BLaER1 treated with 17β-estradiol and CSF1 and Interleukin-3, amounts not matched to agents 10 nM and 100 nM (cell line): ENCODE data around the gene WFDC10A.

Experiments
- H3K27ac ChIP-seq, 11 experiments: shearing (Covaris generic); formaldehyde crosslinking; 2 replicates each; pipeline ENCODE4 v1.8.1; 2022
- H3K27me3 ChIP-seq, 11 experiments: shearing (Covaris generic); formaldehyde crosslinking; 2 replicates each; pipeline ENCODE4 v1.8.1; 2022
- H3K36me3 ChIP-seq, 11 experiments: shearing (Covaris generic); formaldehyde crosslinking; 2 replicates each; pipeline ENCODE4 v1.8.1; 2022
- H3K4me1 ChIP-seq, 10 experiments: shearing (Covaris generic); formaldehyde crosslinking; 2 replicates each; pipeline ENCODE4 v1.8.1; 2022
- H3K4me2 ChIP-seq, 11 experiments: shearing (Covaris generic); formaldehyde crosslinking; 2 replicates each; pipeline ENCODE4 v1.8.1; 2022
- H3K4me3 ChIP-seq, 10 experiments: shearing (Covaris generic); formaldehyde crosslinking; 2 replicates each; pipeline ENCODE4 v1.8.1; 2022
- H3K9ac ChIP-seq, 11 experiments: shearing (Covaris generic); formaldehyde crosslinking; 2 replicates each; pipeline ENCODE4 v1.8.1; 2022
- H3K9me3 ChIP-seq, 11 experiments: shearing (Covaris generic); formaldehyde crosslinking; replicated peaks in 1 of 11; 2 replicates each; pipeline ENCODE4 v1.8.1; 2022
- H4K20me1 ChIP-seq, 11 experiments: shearing (Covaris generic); formaldehyde crosslinking; 2 replicates each; pipeline ENCODE4 v1.8.1; 2022
- Cebpa-rat ChIP-seq, 11 experiments: shearing (Covaris generic); IDR thresholded peaks; 2 replicates each; pipeline ENCODE4 v1.8.1; 2022

The WFDC10A gene

DNA sequence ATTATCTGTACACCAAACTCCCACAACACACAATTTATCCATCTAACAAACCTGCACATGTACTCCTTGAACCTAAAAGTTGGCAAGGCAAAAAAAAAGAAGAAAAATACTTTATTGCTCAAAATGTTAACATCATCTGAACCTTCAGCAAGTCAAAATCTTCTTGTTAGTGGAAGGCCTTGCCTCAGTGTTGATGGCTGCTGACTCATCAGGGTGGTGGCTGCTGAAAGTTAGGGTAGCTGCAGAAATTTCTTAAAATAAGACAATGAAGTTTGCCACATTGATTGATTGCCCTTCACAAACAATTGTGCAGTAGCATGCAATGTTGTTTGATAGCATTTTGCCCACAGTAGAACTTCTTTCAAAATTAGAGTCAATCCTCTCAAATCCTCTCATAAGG is 43.2 kb downstream of the WFDC10A start:
- TF ChIP-seq Cebpa-rat (IDR thresholded peaks at IDR 0.05), result no peak
- Histone ChIP-seq H3K27me3 (no peaks in the 10 kb centered on the region), H3K4me3 (no peak overlapping the region), H3K36me3 (no peaks in the 10 kb centered on the region), H3K9ac (no peak overlapping the region), H3K4me2 (no peak overlapping the region), H3K9me3 (peaks cover 7 to 34% (median 13%) of the 10 kb centered on the region in 11 experiments; a peak in 19 of 22 replicates), H4K20me1 (no peaks in the 10 kb centered on the region), H3K27ac (no peak overlapping the region), H3K4me1 (peaks cover 0 to 4% (median 0%) of the 10 kb centered on the region in 10 experiments; a peak in 1 of 20 replicates)

GRCh38 chr20:45679650-45680049 is 50.1 kb downstream of the WFDC10A start:
- H3K4me3 ChIP-seq, result no peak overlapping the region

More at GRCh38 chr20:45679650-45680049, 50.1 kb downstream of the WFDC10A start:
- Histone ChIP-seq H3K4me1 (peaks cover 8 to 17% (median 15%) of the 10 kb centered on the region in 10 experiments; a peak in 19 of 20 replicates), H3K9me3 (peaks cover 40 to 86% (median 50%) of the 10 kb centered on the region in 11 experiments), H3K4me2 (no peak overlapping the region), H3K36me3 (peaks cover 0 to 6% (median 0%) of the 10 kb centered on the region in 11 experiments; a peak in 2 of 22 replicates), H4K20me1 (no peaks in the 10 kb centered on the region), H3K9ac (no peak overlapping the region), H3K27me3 (no peaks in the 10 kb centered on the region), H3K27ac (no peak overlapping the region)
- no peak for TF ChIP-seq Cebpa-rat (IDR thresholded peaks at IDR 0.05)
